Neuronal stem cell (in vitro differentiated cells): Measurements from ENCODE around the gene SMTNL2.
A peak's percentile ranks its signal among the peaks of the same experiment; 100 is the strongest.

Source experiments
- DNase-seq: peaks from one replicate; pipeline ENCODE4 v3.0.0-alpha.2; 2013; ENCODE audit warnings: low spot score
- H2AFZ ChIP-seq: one replicate; pipeline ENCODE4 v1.6.1; 2013; ENCODE audit warnings: mild to moderate bottlenecking, low read length, inconsistent platforms
- H2AK5ac ChIP-seq: 2 replicates; pipeline ENCODE4 v1.6.1; 2013; ENCODE audit warnings: low read depth, mild to moderate bottlenecking, inconsistent platforms, low read length, moderate library complexity, mixed read lengths
- H2BK120ac ChIP-seq: 2 replicates; pipeline ENCODE4 v1.6.1; 2013; ENCODE audit warnings: low read depth, mild to moderate bottlenecking, inconsistent platforms, low read length, moderate library complexity, mixed read lengths
- H2BK12ac ChIP-seq: one replicate; pipeline ENCODE4 v1.6.1; 2013; ENCODE audit warnings: low read length, inconsistent platforms
- H2BK15ac ChIP-seq: 2 replicates; pipeline ENCODE4 v1.6.1; 2013; ENCODE audit warnings: mild to moderate bottlenecking, low read length, inconsistent platforms, mixed read lengths
- H2BK5ac ChIP-seq: one replicate; pipeline ENCODE4 v1.6.1; 2013; ENCODE audit warnings: inconsistent platforms, mild to moderate bottlenecking, low read length, moderate library complexity
- H3K14ac ChIP-seq: one replicate; pipeline ENCODE4 v1.6.1; 2013; ENCODE audit warnings: low read length, inconsistent platforms
- H3K18ac ChIP-seq: 2 replicates; pipeline ENCODE4 v1.6.1; 2013; ENCODE audit warnings: low read length, inconsistent platforms
- H3K23ac ChIP-seq: 2 replicates; pipeline ENCODE4 v1.6.1; 2013; ENCODE audit warnings: low read depth, mild to moderate bottlenecking, mixed read lengths, low read length, inconsistent platforms; ENCODE audit not compliant: poor library complexity
- H3K27ac ChIP-seq: replicated peaks from 3 replicates; pipeline ENCODE4 v1.5.1; 2013; ENCODE audit warnings: low read length, inconsistent platforms
- H3K27me3 ChIP-seq, 3 experiments: 2 replicates each; pipeline ENCODE4 v1.6.1; 2013; ENCODE audit warnings: low read length in 3 of 3, mild to moderate bottlenecking in 2 of 3, inconsistent platforms in 1 of 3, low read depth in 1 of 3, mixed read lengths in 1 of 3, moderate library complexity in 1 of 3; ENCODE audit not compliant: control insufficient read depth in 3 of 3, insufficient read depth in 3 of 3
- H3K36me3 ChIP-seq, 2 donors: replicated peaks in 1 of 2; 2 replicates each; pipeline ENCODE4 v1.6.1; 2013; ENCODE audit warnings: low read length in 2 of 2; ENCODE audit not compliant: control insufficient read depth in 2 of 2, insufficient read depth in 2 of 2
- H3K4ac ChIP-seq: 2 replicates; pipeline ENCODE4 v1.6.1; 2013; ENCODE audit warnings: inconsistent platforms, mild to moderate bottlenecking, low read length, moderate library complexity
- H3K4me1 ChIP-seq, 2 donors: 1 replicate in 1 of 2; 2 replicates in 1 of 2; pipeline ENCODE4 v1.6.1; 2013; ENCODE audit warnings: low read length in 2 of 2, low read depth in 1 of 2; ENCODE audit not compliant: control insufficient read depth in 2 of 2, insufficient read depth in 1 of 2
- H3K4me2 ChIP-seq: one replicate; pipeline ENCODE4 v1.6.1; 2013; ENCODE audit warnings: mild to moderate bottlenecking, low read length, inconsistent platforms; ENCODE audit not compliant: insufficient read depth, poor library complexity, severe bottlenecking
- H3K4me3 ChIP-seq, 2 donors: 2 replicates each; pipeline ENCODE4 v1.5.1; 2013; ENCODE audit warnings: low read length in 2 of 2, mild to moderate bottlenecking in 2 of 2, inconsistent platforms in 1 of 2, moderate library complexity in 1 of 2
- H3K79me1 ChIP-seq: one replicate; pipeline ENCODE4 v1.6.1; 2013; ENCODE audit warnings: low read depth, mild to moderate bottlenecking, inconsistent platforms, low read length, moderate library complexity
- H3K9ac ChIP-seq: one replicate; pipeline ENCODE4 v1.6.1; 2013; ENCODE audit warnings: mild to moderate bottlenecking, low read depth, low read length, inconsistent platforms; ENCODE audit not compliant: poor library complexity
- H3K9me3 ChIP-seq, 2 donors: replicated peaks in 1 of 2; 2 replicates each; pipeline versions ENCODE3 to v1.6.1; 2013; ENCODE audit warnings: low read length in 2 of 2, mild to moderate bottlenecking in 2 of 2, inconsistent platforms in 1 of 2, low read depth in 1 of 2, mixed read lengths in 1 of 2, moderate library complexity in 1 of 2; ENCODE audit not compliant: control insufficient read depth in 2 of 2, insufficient read depth in 1 of 2
- H4K8ac ChIP-seq: one replicate; pipeline ENCODE4 v1.6.1; 2013; ENCODE audit warnings: low read depth, mild to moderate bottlenecking, inconsistent platforms, low read length, moderate library complexity
- H4K91ac ChIP-seq: one replicate; pipeline ENCODE4 v1.6.1; 2013; ENCODE audit warnings: low read length, low read depth, mild to moderate bottlenecking, inconsistent platforms; ENCODE audit not compliant: poor library complexity
- WGBS, 2 donors: extraction: QIAGEN DNeasy Blood & Tissue Kit; methylation state at CpG; one replicate each; pipeline ENCODE4 v1.1.7; 2013; ENCODE audit warnings: missing lambda C conversion rate in 2 of 2, mixed read lengths in 1 of 2; ENCODE audit not compliant: insufficient read length in 2 of 2, insufficient replicate concordance in 1 of 2; ENCODE audit errors: extremely low coverage in 2 of 2; 5-methylcytosine and 5-hydroxymethylcytosine counted together

The SMTNL2 gene

GRCh38 chr17:4599505-4600281, 15.4 kb downstream of the SMTNL2 start:
- DNase-seq = peak; percentile 44

GRCh38 chr17:4600563-4600962, 16.2 kb downstream of the SMTNL2 start:
- H3K14ac ChIP-seq = no peak overlapping the region
- no peak overlapping the region for H2BK5ac ChIP-seq
- H3K4me3 ChIP-seq = no peak overlapping the region
- H2BK120ac ChIP-seq = no peak overlapping the region
- no peaks in the 10 kb centered on the region for H3K9me3 ChIP-seq
- no peak overlapping the region for H2BK15ac ChIP-seq
- H3K4me1 ChIP-seq = peaks cover 19 to 29% of the 10 kb centered on the region in 2 donors
- peak overlapping the region; percentile 66 for H3K18ac ChIP-seq
- H3K23ac ChIP-seq = no peak overlapping the region
- no peaks in the 10 kb centered on the region for H3K79me1 ChIP-seq
- H2AFZ ChIP-seq = peak overlapping the region; percentile 78
- no peak overlapping the region for H3K4ac ChIP-seq
- no peaks in the 10 kb centered on the region for H3K36me3 ChIP-seq
- H4K91ac ChIP-seq = no peak overlapping the region
- no peak overlapping the region for H2BK12ac ChIP-seq
- no peak overlapping the region for H3K4me2 ChIP-seq
- peak overlapping the region; percentile 79 for H3K27ac ChIP-seq
- no CpG with 5 or more reads among the region's 13 CpGs for WGBS, 2 donors
- H2AK5ac ChIP-seq = peak overlapping the region; percentile 23
- H4K8ac ChIP-seq = no peak overlapping the region
- H3K9ac ChIP-seq = no peak overlapping the region
- H3K27me3 ChIP-seq = peaks cover 0 to 51% (median 0%) of the 10 kb centered on the region in 3 experiments
- no peak for DNase-seq

More at GRCh38 chr17:4599505-4600281, 15.4 kb downstream of the SMTNL2 start:
- peak overlapping the region; percentile 97 for H2BK120ac ChIP-seq
- no peaks in the 10 kb centered on the region for H3K79me1 ChIP-seq
- H4K8ac ChIP-seq = no peak overlapping the region
- peak overlapping the region; percentile 99 for H3K18ac ChIP-seq
- H2BK12ac ChIP-seq = peak overlapping the region; percentile 89
- peak overlapping the region; percentile 94 for H2AK5ac ChIP-seq
- no peaks in the 10 kb centered on the region for H3K9me3 ChIP-seq
- H3K36me3 ChIP-seq = no peaks in the 10 kb centered on the region
- peak overlapping the region; percentile 11 for H4K91ac ChIP-seq
- H3K9ac ChIP-seq = peak overlapping the region; percentile 75
- no CpG with 5 or more reads among the region's 25 CpGs for WGBS, 2 donors
- peak overlapping the region in 1 of 2 donors; percentile 57 for H3K4me3 ChIP-seq
- H2BK5ac ChIP-seq = peak overlapping the region; percentile 27
- peak overlapping the region; percentile 79 for H3K27ac ChIP-seq
- peak overlapping the region; percentile 97 for H2BK15ac ChIP-seq
- peak overlapping the region; percentile 2 for H3K23ac ChIP-seq
- peak overlapping the region; percentile 97 for H3K4ac ChIP-seq
- peaks cover 19 to 33% of the 10 kb centered on the region in 2 donors for H3K4me1 ChIP-seq
- peak overlapping the region; percentile 29 for H3K4me2 ChIP-seq
- H3K27me3 ChIP-seq = peaks cover 0 to 58% (median 0%) of the 10 kb centered on the region in 3 experiments
- peak overlapping the region; percentile 56 for H3K14ac ChIP-seq
- peak overlapping the region; percentile 78 for H2AFZ ChIP-seq

GRCh38 chr17:4601326-4601725, 17.0 kb downstream of the SMTNL2 start:
- Histone ChIP-seq H2BK120ac (no peak overlapping the region), H3K4ac (no peak overlapping the region), H2AFZ (no peak overlapping the region), H2AK5ac (no peak overlapping the region), H3K27me3 (peaks cover 0 to 48% (median 0%) of the 10 kb centered on the region in 3 experiments), H4K91ac (no peak overlapping the region), H3K23ac (no peak overlapping the region), H3K36me3 (no peaks in the 10 kb centered on the region), H3K27ac (no peak overlapping the region), H3K4me1 (peaks cover 19 to 29% of the 10 kb centered on the region in 2 donors), H2BK12ac (no peak overlapping the region), H4K8ac (no peak overlapping the region), H3K4me2 (no peak overlapping the region), H2BK15ac (no peak overlapping the region), H3K4me3 (no peak overlapping the region), H3K18ac (no peak overlapping the region), H3K14ac (no peak overlapping the region), H2BK5ac (no peak overlapping the region), H3K79me1 (no peaks in the 10 kb centered on the region), H3K9ac (no peak overlapping the region), H3K9me3 (no peaks in the 10 kb centered on the region)
- no peak for DNase-seq
- WGBS, 2 donors = no CpG with 5 or more reads among the region's 4 CpGs

GRCh38 chr17:4602041-4602440, 17.7 kb downstream of the SMTNL2 start:
- Histone ChIP-seq H3K79me1 (no peaks in the 10 kb centered on the region), H3K36me3 (no peaks in the 10 kb centered on the region), H2BK12ac (no peak overlapping the region), H2AFZ (no peak overlapping the region), H2BK15ac (no peak overlapping the region), H3K4me2 (no peak overlapping the region), H3K14ac (no peak overlapping the region), H2BK120ac (no peak overlapping the region), H3K18ac (no peak overlapping the region), H3K9ac (no peak overlapping the region), H4K91ac (no peak overlapping the region), H3K23ac (no peak overlapping the region), H3K4me1 (peaks cover 19 to 29% of the 10 kb centered on the region in 2 donors), H2AK5ac (no peak overlapping the region), H4K8ac (no peak overlapping the region), H3K4ac (no peak overlapping the region), H2BK5ac (no peak overlapping the region), H3K27me3 (peaks cover 0 to 41% (median 0%) of the 10 kb centered on the region in 3 experiments), H3K27ac (no peak overlapping the region), H3K9me3 (no peaks in the 10 kb centered on the region), H3K4me3 (no peak overlapping the region)
- DNase-seq = no peak
- WGBS, 2 donors = no CpG with 5 or more reads among the region's 5 CpGs
